HFFc6 (cell line): ENCODE measurements around the gene CALN1. TPM values are rescaled to one million over a fixed set of nuclear protein-coding genes. Genes with fewer than 3 reads are reported as not detected.

Experiments
- DNase-seq: peaks from one replicate; pipeline ENCODE4 v3.0.0-alpha.2; 2018
- H3K27ac Mint-ChIP-seq: 2 replicates; pipeline ENCODE4 v1.8.0; 2020; ENCODE audit warnings: mild to moderate bottlenecking, mixed read lengths
- H3K27me3 Mint-ChIP-seq: 2 replicates; pipeline ENCODE4 v1.8.0; 2021; ENCODE audit warnings: mild to moderate bottlenecking, moderate library complexity, mixed read lengths; ENCODE audit not compliant: insufficient read depth
- H3K36me3 Mint-ChIP-seq: 2 replicates; pipeline ENCODE4 v1.8.0; 2021; ENCODE audit warnings: low read depth, mixed read lengths
- H3K4me1 Mint-ChIP-seq: 2 replicates; pipeline ENCODE4 v1.8.0; 2020; ENCODE audit warnings: low read depth, mixed read lengths
- H3K4me3 Mint-ChIP-seq: 2 replicates; pipeline ENCODE4 v1.8.0; 2020; ENCODE audit warnings: mild to moderate bottlenecking, moderate library complexity, mixed read lengths
- H3K9me3 Mint-ChIP-seq: 2 replicates; pipeline ENCODE4 v1.8.0; 2020; ENCODE audit warnings: mild to moderate bottlenecking, mixed read lengths
- total RNA-seq, 6 experiments: library from RNA; stranded (reverse); fragmentation: NEBNext Ultra II Directional; extraction: Animal tissue kit (Norgen Biotek cat#: 25700); gene quantifications; 2 replicates in 1 of 6; 3 replicates in 5 of 6; pipeline ENCODE4 v1.2.3, GENCODE V29; 2021
- TF ChIP-seq, protein P1 (sequence below): fragments of 200-600 bp; sonication (generic); IDR thresholded peaks from 2 replicates; pipeline ENCODE4 v1.5.0; 2021; ENCODE audit warnings: antibody characterized with exemption, mild to moderate bottlenecking

Gene CALN1
- total RNA-seq, 6 experiments from 2014 or later = not detected

DNA sequence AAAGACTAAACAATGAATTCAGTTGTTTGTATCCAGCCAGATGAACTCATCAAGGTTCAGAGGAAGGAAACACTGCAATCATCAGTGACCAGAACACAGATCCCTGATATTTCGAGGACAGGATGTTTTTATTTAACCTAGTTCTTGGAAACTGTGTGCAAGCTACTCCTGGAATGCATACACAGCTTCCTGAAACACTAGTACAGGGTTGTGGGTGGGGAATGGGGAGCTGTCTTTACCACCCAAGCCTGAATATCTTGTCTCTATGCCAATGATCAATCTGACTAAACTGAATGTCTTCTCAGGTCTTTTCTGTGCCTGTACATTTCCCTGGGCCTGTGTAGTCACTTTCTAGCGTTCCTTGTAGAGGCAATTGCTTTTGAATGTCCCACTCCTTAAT, 374.6 kb downstream of the CALN1 start:
- DNase-seq = no peak

GRCh38 chr7:72035266-72035665, 376.9 kb downstream of the CALN1 start:
- peaks cover 20% of the 10 kb centered on the region for H3K9me3 Mint-ChIP-seq
- no peaks in the 10 kb centered on the region for H3K4me1 Mint-ChIP-seq
- no peak overlapping the region for H3K27ac Mint-ChIP-seq
- DNase-seq = no peak
- no peaks in the 10 kb centered on the region for H3K27me3 Mint-ChIP-seq
- H3K4me3 Mint-ChIP-seq = no peak overlapping the region
- H3K36me3 Mint-ChIP-seq = no peaks in the 10 kb centered on the region
- TF ChIP-seq, protein P1, sequence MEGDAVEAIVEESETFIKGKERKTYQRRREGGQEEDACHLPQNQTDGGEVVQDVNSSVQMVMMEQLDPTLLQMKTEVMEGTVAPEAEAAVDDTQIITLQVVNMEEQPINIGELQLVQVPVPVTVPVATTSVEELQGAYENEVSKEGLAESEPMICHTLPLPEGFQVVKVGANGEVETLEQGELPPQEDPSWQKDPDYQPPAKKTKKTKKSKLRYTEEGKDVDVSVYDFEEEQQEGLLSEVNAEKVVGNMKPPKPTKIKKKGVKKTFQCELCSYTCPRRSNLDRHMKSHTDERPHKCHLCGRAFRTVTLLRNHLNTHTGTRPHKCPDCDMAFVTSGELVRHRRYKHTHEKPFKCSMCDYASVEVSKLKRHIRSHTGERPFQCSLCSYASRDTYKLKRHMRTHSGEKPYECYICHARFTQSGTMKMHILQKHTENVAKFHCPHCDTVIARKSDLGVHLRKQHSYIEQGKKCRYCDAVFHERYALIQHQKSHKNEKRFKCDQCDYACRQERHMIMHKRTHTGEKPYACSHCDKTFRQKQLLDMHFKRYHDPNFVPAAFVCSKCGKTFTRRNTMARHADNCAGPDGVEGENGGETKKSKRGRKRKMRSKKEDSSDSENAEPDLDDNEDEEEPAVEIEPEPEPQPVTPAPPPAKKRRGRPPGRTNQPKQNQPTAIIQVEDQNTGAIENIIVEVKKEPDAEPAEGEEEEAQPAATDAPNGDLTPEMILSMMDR = no peak

More for the DNA sequence above, 374.6 kb downstream of the CALN1 start:
- H3K4me3 Mint-ChIP-seq = no peak overlapping the region
- H3K27ac Mint-ChIP-seq = no peak overlapping the region
- TF ChIP-seq, protein P1 = no peak
- peaks cover 8% of the 10 kb centered on the region; the same call in 1 of the 2 replicates for H3K36me3 Mint-ChIP-seq
- no peaks in the 10 kb centered on the region for H3K4me1 Mint-ChIP-seq
- peaks cover 28% of the 10 kb centered on the region for H3K9me3 Mint-ChIP-seq
- H3K27me3 Mint-ChIP-seq = no peaks in the 10 kb centered on the region; the same call in 1 of the 2 replicates

- no peak overlapping the region for H3K4me3 Mint-ChIP-seq
- H3K9me3 Mint-ChIP-seq = peaks cover 32% of the 10 kb centered on the region
- no peak overlapping the region for H3K27ac Mint-ChIP-seq
- TF ChIP-seq, protein P1 = no peak
- H3K4me1 Mint-ChIP-seq = no peaks in the 10 kb centered on the region
- H3K27me3 Mint-ChIP-seq = no peaks in the 10 kb centered on the region; the same call in 1 of the 2 replicates
- DNase-seq = no peak
- no peaks in the 10 kb centered on the region for H3K36me3 Mint-ChIP-seq
Observed at GRCh38 chr7:72032934-72033333, 379.2 kb downstream of the CALN1 start.

- Mint-ChIP-seq H3K9me3 (peaks cover 41% of the 10 kb centered on the region), H3K27me3 (no peaks in the 10 kb centered on the region; the same call in 1 of the 2 replicates)
Observed at GRCh38 chr7:72030994-72031667, 381.0 kb downstream of the CALN1 start.

DNA sequence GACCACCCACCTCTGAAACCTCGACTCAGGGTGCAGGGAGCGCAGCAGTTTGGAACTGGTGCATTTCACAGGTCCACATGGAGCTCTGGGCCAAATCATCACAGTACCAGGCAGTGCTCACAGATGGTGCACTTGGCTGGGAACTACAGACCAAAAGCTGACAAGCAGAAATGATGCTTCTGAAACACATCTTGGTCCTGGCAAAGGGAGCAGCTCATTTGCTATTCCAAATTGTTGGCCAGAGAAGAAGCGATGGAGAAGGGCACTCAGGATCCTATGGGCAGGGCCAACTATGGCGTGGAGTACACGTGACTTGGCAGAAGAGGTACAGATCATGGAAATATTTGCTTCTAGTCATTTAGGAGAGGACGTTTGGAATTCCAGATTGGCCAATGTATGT, 383.9 kb downstream of the CALN1 start:
- H3K36me3 Mint-ChIP-seq = no peaks in the 10 kb centered on the region
- H3K9me3 Mint-ChIP-seq = peaks cover 52% of the 10 kb centered on the region
- H3K27ac Mint-ChIP-seq = no peak overlapping the region
- H3K27me3 Mint-ChIP-seq = no peaks in the 10 kb centered on the region; the same call in none of the 2 replicates
- TF ChIP-seq, protein P1 = no peak
- H3K4me3 Mint-ChIP-seq = no peak overlapping the region
- DNase-seq = no peak
- no peaks in the 10 kb centered on the region for H3K4me1 Mint-ChIP-seq

More at GRCh38 chr7:72030994-72031667, 381.0 kb downstream of the CALN1 start:
- Mint-ChIP-seq H3K36me3 (no peaks in the 10 kb centered on the region), H3K27ac (no peak overlapping the region), H3K4me3 (no peak overlapping the region), H3K4me1 (no peaks in the 10 kb centered on the region)
- TF ChIP-seq, protein P1 = no peak
- DNase-seq = no peak
